ENCODE measurements around the gene MED31.

MED31 gene

GRCh38 chr17:6676802-6677157 is 25.4 kb upstream of the MED31 start:
- Histone ChIP-seq H3K4me3 (ENCODE audit: low read length) (no peak overlapping the region), H3K79me2 (ENCODE audit: low read length) (no peaks in the 10 kb centered on the region), H4K20me1 (ENCODE audit: insufficient read depth, low read length) (no peaks in the 10 kb centered on the region), H3K27me3 (replicated peaks; ENCODE audit: insufficient read depth, low read length) (peaks cover 37% of the 10 kb centered on the region), H3F3A (ENCODE audit: insufficient read depth, low read length) (no peaks in the 10 kb centered on the region), H3K9me2 (replicated peaks; ENCODE audit: insufficient read depth, low read length) (no peaks in the 10 kb centered on the region), H2AFZ (ENCODE audit: low read length) (no peak overlapping the region), H3K36me3 (replicated peaks; ENCODE audit: insufficient read depth, low read length) (no peaks in the 10 kb centered on the region), H3K4me1 (ENCODE audit: low read length) (peaks cover 10% of the 10 kb centered on the region; the same call in 1 of the 2 replicates), H3K9ac (ENCODE audit: low read length) (no peak overlapping the region), H3K9me3 (replicated peaks; ENCODE audit: insufficient read depth, low read length) (no peaks in the 10 kb centered on the region), H3K27ac (ENCODE audit: low read length) (no peak overlapping the region), H3K4me2 (ENCODE audit: low read depth, low read length) (no peak overlapping the region)
- no peak for DNase-seq
- TF ChIP-seq EZH2phosphoT487 (IDR thresholded peaks at IDR 0.05; ENCODE audit: low read length) (no peak), CTCF (IDR thresholded peaks at IDR 0.05; ENCODE audit: low read length) (no peak), EZH2 (optimal IDR thresholded peaks at IDR 0.05; ENCODE audit: low read depth, low read length) (no peak)

GRCh38 chr17:6675201-6675825 is 23.9 kb upstream of the MED31 start:
- Histone ChIP-seq H3K27ac (ENCODE audit: low read length) (no peak overlapping the region), H3K9ac (ENCODE audit: low read length) (no peak overlapping the region), H4K20me1 (ENCODE audit: insufficient read depth, low read length) (no peaks in the 10 kb centered on the region), H3K4me1 (ENCODE audit: low read length) (peaks cover 10% of the 10 kb centered on the region; the same call in 1 of the 2 replicates), H3K4me3 (ENCODE audit: low read length) (no peak overlapping the region), H3K79me2 (ENCODE audit: low read length) (no peaks in the 10 kb centered on the region), H2AFZ (ENCODE audit: low read length) (no peak overlapping the region), H3F3A (ENCODE audit: insufficient read depth, low read length) (no peaks in the 10 kb centered on the region), H3K27me3 (replicated peaks; ENCODE audit: insufficient read depth, low read length) (peaks cover 30% of the 10 kb centered on the region), H3K9me3 (replicated peaks; ENCODE audit: insufficient read depth, low read length) (no peaks in the 10 kb centered on the region), H3K36me3 (replicated peaks; ENCODE audit: insufficient read depth, low read length) (no peaks in the 10 kb centered on the region), H3K4me2 (ENCODE audit: low read depth, low read length) (no peak overlapping the region), H3K9me2 (replicated peaks; ENCODE audit: insufficient read depth, low read length) (no peaks in the 10 kb centered on the region)
- DNase-seq: no peak
- no peak for TF ChIP-seq EZH2phosphoT487 (IDR thresholded peaks at IDR 0.05; ENCODE audit: low read length)
- no peak for TF ChIP-seq EZH2 (optimal IDR thresholded peaks at IDR 0.05; ENCODE audit: low read depth, low read length)
- TF ChIP-seq CTCF (IDR thresholded peaks at IDR 0.05; ENCODE audit: low read length): no peak

- Histone ChIP-seq H4K20me1 (ENCODE audit: insufficient read depth, low read length) (no peaks in the 10 kb centered on the region), H3F3A (ENCODE audit: insufficient read depth, low read length) (no peaks in the 10 kb centered on the region), H3K9me2 (replicated peaks; ENCODE audit: insufficient read depth, low read length) (no peaks in the 10 kb centered on the region), H3K9ac (ENCODE audit: low read length) (no peak overlapping the region), H3K9me3 (replicated peaks; ENCODE audit: insufficient read depth, low read length) (no peaks in the 10 kb centered on the region), H3K27me3 (replicated peaks; ENCODE audit: insufficient read depth, low read length) (peaks cover 30% of the 10 kb centered on the region), H3K4me2 (ENCODE audit: low read depth, low read length) (no peak overlapping the region), H3K4me1 (ENCODE audit: low read length) (peaks cover 10% of the 10 kb centered on the region; the same call in 1 of the 2 replicates), H2AFZ (ENCODE audit: low read length) (no peak overlapping the region), H3K79me2 (ENCODE audit: low read length) (no peaks in the 10 kb centered on the region), H3K27ac (ENCODE audit: low read length) (no peak overlapping the region), H3K36me3 (replicated peaks; ENCODE audit: insufficient read depth, low read length) (no peaks in the 10 kb centered on the region), H3K4me3 (ENCODE audit: low read length) (no peak overlapping the region)
- DNase-seq: no peak
- no peak for TF ChIP-seq EZH2 (optimal IDR thresholded peaks at IDR 0.05; ENCODE audit: low read depth, low read length)
- TF ChIP-seq CTCF (IDR thresholded peaks at IDR 0.05; ENCODE audit: low read length): no peak
- no peak for TF ChIP-seq EZH2phosphoT487 (IDR thresholded peaks at IDR 0.05; ENCODE audit: low read length)
Measured at GRCh38 chr17:6674586-6674985, 23.2 kb upstream of the MED31 start.

All from MM.1S (cell line).